Measurements from ENCODE around the gene ATP1A1. TPM values are rescaled to one million over a fixed set of nuclear protein-coding genes. Genes with fewer than 3 reads are reported as not detected.

ATP1A1 gene
- 100 to 1,000 TPM; 177 to 206 TPM for total RNA-seq

- peak within 1 kb of the TSS; percentile 95 to 96 for H3K4me3 Mint-ChIP-seq
- peaks cover 44% of the 10 kb centered on the region for H3K4me1 Mint-ChIP-seq (ENCODE audit: low read depth)
- H3K36me3 Mint-ChIP-seq (ENCODE audit: insufficient read depth in 2 of 2): peaks cover 4 to 5% of the 10 kb centered on the region in 2 donors
- H3K27me3 Mint-ChIP-seq (ENCODE audit: low read depth): peaks cover 7% of the 10 kb centered on the region
- DNase-seq: peak; percentile 98 to 99
- peak within 1 kb of the TSS; percentile 96 for H3K27ac Mint-ChIP-seq
- ATAC-seq (replicated peaks in 1 of 2): peak; percentile 73
- no peaks in the 10 kb centered on the region for H3K9me3 Mint-ChIP-seq
These were observed at the start of gene ATP1A1 for GRCh38 chr1:116372651-116373430. Gene ATP1A1 (plus strand): TSS chr1:116373244. CDS start chr1:116373512, 268 bp downstream.

GRCh38 chr1:116323491-116323890 lies 49.6 kb upstream of the ATP1A1 start:
- H3K27ac Mint-ChIP-seq: no peak overlapping the region
- H3K36me3 Mint-ChIP-seq (ENCODE audit: insufficient read depth in 2 of 2): no peaks in the 10 kb centered on the region
- H3K9me3 Mint-ChIP-seq: no peaks in the 10 kb centered on the region
- peaks cover 58% of the 10 kb centered on the region for H3K4me1 Mint-ChIP-seq (ENCODE audit: low read depth)
- no peak overlapping the region for H3K4me3 Mint-ChIP-seq
- ATAC-seq (replicated peaks in 1 of 2) (no peak), DNase-seq (no peak)
- H3K27me3 Mint-ChIP-seq (ENCODE audit: low read depth): no peaks in the 10 kb centered on the region

GRCh38 chr1:116324411-116324810 lies 48.6 kb upstream of the ATP1A1 start:
- no peak overlapping the region for H3K27ac Mint-ChIP-seq
- no peak overlapping the region for H3K4me3 Mint-ChIP-seq
- DNase-seq (no peak), ATAC-seq (replicated peaks in 1 of 2) (no peak)
- no peaks in the 10 kb centered on the region for H3K9me3 Mint-ChIP-seq
- H3K4me1 Mint-ChIP-seq (ENCODE audit: low read depth): peaks cover 63% of the 10 kb centered on the region
- H3K27me3 Mint-ChIP-seq (ENCODE audit: low read depth): no peaks in the 10 kb centered on the region
- no peaks in the 10 kb centered on the region for H3K36me3 Mint-ChIP-seq (ENCODE audit: insufficient read depth in 2 of 2)

- no peak for DNase-seq
- ATAC-seq (replicated peaks in 1 of 2): no peak
- no peaks in the 10 kb centered on the region for H3K27me3 Mint-ChIP-seq (ENCODE audit: low read depth)
- peaks cover 70% of the 10 kb centered on the region for H3K4me1 Mint-ChIP-seq (ENCODE audit: low read depth)
- H3K36me3 Mint-ChIP-seq (ENCODE audit: insufficient read depth in 2 of 2): no peaks in the 10 kb centered on the region
- no peak overlapping the region for H3K27ac Mint-ChIP-seq
- no peaks in the 10 kb centered on the region for H3K9me3 Mint-ChIP-seq
- H3K4me3 Mint-ChIP-seq: peak overlapping the region in 1 of 2 donors; percentile 0
These were observed 47.9 kb upstream of the ATP1A1 start for GRCh38 chr1:116325104-116325503.

- H3K4me1 Mint-ChIP-seq (ENCODE audit: low read depth): peaks cover 68% of the 10 kb centered on the region
- peak overlapping the region; percentile 90 for H3K27ac Mint-ChIP-seq
- peak; percentile 15 to 29 for DNase-seq
- peak; percentile 81 to 84 for ATAC-seq (replicated peaks in 1 of 2)
- no peaks in the 10 kb centered on the region for H3K27me3 Mint-ChIP-seq (ENCODE audit: low read depth)
- no peaks in the 10 kb centered on the region for H3K9me3 Mint-ChIP-seq
- peak overlapping the region; percentile 35 to 73 for H3K4me3 Mint-ChIP-seq
- no peaks in the 10 kb centered on the region for H3K36me3 Mint-ChIP-seq (ENCODE audit: insufficient read depth in 2 of 2)
These were observed 47.1 kb upstream of the ATP1A1 start for GRCh38 chr1:116325922-116326321.

GRCh38 chr1:116326486-116326885 lies 46.6 kb upstream of the ATP1A1 start:
- Mint-ChIP-seq H3K9me3 (no peaks in the 10 kb centered on the region), H3K36me3 (ENCODE audit: insufficient read depth in 2 of 2) (no peaks in the 10 kb centered on the region), H3K27ac (peak overlapping the region; percentile 90), H3K4me1 (ENCODE audit: low read depth) (peaks cover 62% of the 10 kb centered on the region), H3K27me3 (ENCODE audit: low read depth) (no peaks in the 10 kb centered on the region), H3K4me3 (peak overlapping the region; percentile 35 to 73)
- ATAC-seq (replicated peaks in 1 of 2) (peak; percentile 8 to 14), DNase-seq (no peak)

- DNase-seq (no peak), ATAC-seq (replicated peaks in 1 of 2) (no peak)
- H3K36me3 Mint-ChIP-seq (ENCODE audit: insufficient read depth in 2 of 2): no peaks in the 10 kb centered on the region
- no peak overlapping the region for H3K27ac Mint-ChIP-seq
- H3K9me3 Mint-ChIP-seq: no peaks in the 10 kb centered on the region
- H3K27me3 Mint-ChIP-seq (ENCODE audit: low read depth): no peaks in the 10 kb centered on the region
- no peak overlapping the region for H3K4me3 Mint-ChIP-seq
- peaks cover 44% of the 10 kb centered on the region for H3K4me1 Mint-ChIP-seq (ENCODE audit: low read depth)
These were observed 44.4 kb upstream of the ATP1A1 start for GRCh38 chr1:116328671-116329070.

GRCh38 chr1:116329524-116330341 lies 43.3 kb upstream of the ATP1A1 start:
- Mint-ChIP-seq H3K27ac (no peak overlapping the region), H3K27me3 (ENCODE audit: low read depth) (no peaks in the 10 kb centered on the region), H3K4me1 (ENCODE audit: low read depth) (peaks cover 52% of the 10 kb centered on the region), H3K36me3 (ENCODE audit: insufficient read depth in 2 of 2) (no peaks in the 10 kb centered on the region), H3K4me3 (no peak overlapping the region), H3K9me3 (no peaks in the 10 kb centered on the region)
- DNase-seq: no peak
- ATAC-seq (replicated peaks in 1 of 2): no peak

- DNase-seq: no peak
- Mint-ChIP-seq H3K9me3 (no peaks in the 10 kb centered on the region), H3K4me1 (ENCODE audit: low read depth) (peaks cover 52% of the 10 kb centered on the region), H3K27me3 (ENCODE audit: low read depth) (no peaks in the 10 kb centered on the region), H3K4me3 (no peak overlapping the region), H3K27ac (no peak overlapping the region), H3K36me3 (ENCODE audit: insufficient read depth in 2 of 2) (no peaks in the 10 kb centered on the region)
- no peak for ATAC-seq (replicated peaks in 1 of 2)
These were observed 42.7 kb upstream of the ATP1A1 start for GRCh38 chr1:116330342-116330652.

- H3K4me3 Mint-ChIP-seq: no peak overlapping the region
- DNase-seq: no peak
- ATAC-seq (replicated peaks in 1 of 2): no peak
- H3K4me1 Mint-ChIP-seq (ENCODE audit: low read depth): peaks cover 47% of the 10 kb centered on the region
- H3K36me3 Mint-ChIP-seq (ENCODE audit: insufficient read depth in 2 of 2): no peaks in the 10 kb centered on the region
- H3K27me3 Mint-ChIP-seq (ENCODE audit: low read depth): no peaks in the 10 kb centered on the region
- no peak overlapping the region for H3K27ac Mint-ChIP-seq
- no peaks in the 10 kb centered on the region for H3K9me3 Mint-ChIP-seq
These were observed 42.2 kb upstream of the ATP1A1 start for GRCh38 chr1:116330846-116331245.

GRCh38 chr1:116331523-116331922 lies 41.5 kb upstream of the ATP1A1 start:
- ATAC-seq (replicated peaks in 1 of 2) (no peak), DNase-seq (no peak)
- no peak overlapping the region for H3K27ac Mint-ChIP-seq
- H3K4me3 Mint-ChIP-seq: no peak overlapping the region
- H3K36me3 Mint-ChIP-seq (ENCODE audit: insufficient read depth in 2 of 2): no peaks in the 10 kb centered on the region
- no peaks in the 10 kb centered on the region for H3K9me3 Mint-ChIP-seq
- no peaks in the 10 kb centered on the region for H3K27me3 Mint-ChIP-seq (ENCODE audit: low read depth)
- peaks cover 40% of the 10 kb centered on the region for H3K4me1 Mint-ChIP-seq (ENCODE audit: low read depth)

- H3K27me3 Mint-ChIP-seq (ENCODE audit: low read depth): no peaks in the 10 kb centered on the region
- DNase-seq (no peak), ATAC-seq (replicated peaks in 1 of 2) (no peak)
- no peak overlapping the region for H3K27ac Mint-ChIP-seq
- no peak overlapping the region for H3K4me3 Mint-ChIP-seq
- H3K4me1 Mint-ChIP-seq (ENCODE audit: low read depth): peaks cover 31% of the 10 kb centered on the region
- H3K36me3 Mint-ChIP-seq (ENCODE audit: insufficient read depth in 2 of 2): no peaks in the 10 kb centered on the region
- no peaks in the 10 kb centered on the region for H3K9me3 Mint-ChIP-seq
These were observed 40.6 kb upstream of the ATP1A1 start for GRCh38 chr1:116332451-116332850.

- no peak for DNase-seq
- Mint-ChIP-seq H3K36me3 (ENCODE audit: insufficient read depth in 2 of 2) (no peaks in the 10 kb centered on the region), H3K9me3 (no peaks in the 10 kb centered on the region), H3K27me3 (ENCODE audit: low read depth) (no peaks in the 10 kb centered on the region), H3K27ac (no peak overlapping the region), H3K4me1 (ENCODE audit: low read depth) (peaks cover 31% of the 10 kb centered on the region), H3K4me3 (no peak overlapping the region)
- no peak for ATAC-seq (replicated peaks in 1 of 2)
These were observed 39.7 kb upstream of the ATP1A1 start for GRCh38 chr1:116333171-116334014.
